Stimulated activated naive B cell treated with anti-CD40 and anti-IgM and Interleukin-4, amounts not matched to agents 10 μg/mL and 1 μg/mL and 100 μg/mL, for 72 hours (primary cell): Measurements from ENCODE around the gene BZW2.

Source experiments
- ATAC-seq, 2 donors: fragments of 150-1000 bp; cut with Tn5 transposase; replicated peaks; 2 replicates each; pipeline ENCODE4 v1.10.0; 2021; ENCODE audit warnings: moderate library complexity in 1 of 2
- DNase-seq: peaks from one replicate; pipeline ENCODE4 v3.0.0; 2021
- H3K27ac Mint-ChIP-seq: one replicate; pipeline ENCODE4 v1.8.0; 2022; ENCODE audit warnings: mild to moderate bottlenecking, mixed read lengths
- H3K27me3 Mint-ChIP-seq, 2 donors: one replicate each; pipeline ENCODE4 v1.8.0; 2022; ENCODE audit warnings: mixed read lengths in 2 of 2
- H3K36me3 Mint-ChIP-seq, 2 donors: one replicate each; pipeline ENCODE4 v1.8.0; 2022; ENCODE audit warnings: mixed read lengths in 2 of 2, mild to moderate bottlenecking in 1 of 2
- H3K4me1 Mint-ChIP-seq, 2 donors: one replicate each; pipeline ENCODE4 v1.8.0; 2022; ENCODE audit warnings: mixed read lengths in 2 of 2, mild to moderate bottlenecking in 1 of 2
- H3K4me3 Mint-ChIP-seq, 2 donors: one replicate each; pipeline ENCODE4 v1.8.0; 2022; ENCODE audit warnings: mild to moderate bottlenecking in 2 of 2, mixed read lengths in 2 of 2, moderate library complexity in 1 of 2
- H3K9me3 Mint-ChIP-seq, 2 donors: one replicate each; pipeline ENCODE4 v1.8.0; 2022; ENCODE audit warnings: mixed read lengths in 2 of 2, mild to moderate bottlenecking in 1 of 2

BZW2 gene

GRCh38 chr7:16697507-16698199 lies 51.7 kb downstream of the BZW2 start:
- Mint-ChIP-seq H3K27me3 (no peaks in the 10 kb centered on the region), H3K27ac (no peak overlapping the region), H3K36me3 (peaks cover 47 to 60% of the 10 kb centered on the region in 2 donors), H3K4me1 (no peaks in the 10 kb centered on the region), H3K9me3 (no peaks in the 10 kb centered on the region), H3K4me3 (no peak overlapping the region)
- no peak for ATAC-seq
- DNase-seq: no peak

GRCh38 chr7:16698200-16698905 lies 52.4 kb downstream of the BZW2 start:
- ATAC-seq (no peak), DNase-seq (no peak)
- no peaks in the 10 kb centered on the region for H3K4me1 Mint-ChIP-seq
- H3K27ac Mint-ChIP-seq: no peak overlapping the region
- no peak overlapping the region for H3K4me3 Mint-ChIP-seq
- no peaks in the 10 kb centered on the region for H3K9me3 Mint-ChIP-seq
- H3K36me3 Mint-ChIP-seq: peaks cover 44 to 57% of the 10 kb centered on the region in 2 donors
- no peaks in the 10 kb centered on the region for H3K27me3 Mint-ChIP-seq

DNA sequence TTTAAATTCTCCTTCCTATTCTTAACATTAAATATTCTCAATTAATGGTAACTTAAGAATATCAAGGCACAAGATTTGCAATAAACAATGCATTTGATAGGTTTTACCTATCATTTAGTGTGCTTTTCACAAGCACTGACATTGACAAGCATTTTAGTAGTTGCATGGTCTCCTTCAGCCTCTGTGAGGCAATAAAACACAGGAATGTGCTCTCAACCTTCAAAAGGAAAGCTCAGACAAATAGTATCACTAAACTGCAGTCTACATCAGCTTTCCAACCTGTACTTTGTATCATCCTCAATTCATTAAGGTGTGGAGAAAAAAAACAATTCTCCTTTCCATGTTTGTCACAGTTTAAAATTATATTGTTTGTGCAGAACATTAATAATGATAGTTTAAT lies 56.5 kb downstream of the BZW2 start:
- Mint-ChIP-seq H3K9me3 (no peaks in the 10 kb centered on the region), H3K27ac (no peak overlapping the region), H3K27me3 (no peaks in the 10 kb centered on the region), H3K4me3 (no peak overlapping the region), H3K36me3 (peaks cover 42 to 60% of the 10 kb centered on the region in 2 donors), H3K4me1 (no peaks in the 10 kb centered on the region)
- DNase-seq (no peak), ATAC-seq (no peak)

- Mint-ChIP-seq H3K36me3 (peaks cover 28 to 52% of the 10 kb centered on the region in 2 donors), H3K4me3 (no peak overlapping the region), H3K4me1 (peaks cover 0 to 6% of the 10 kb centered on the region in 2 donors), H3K27me3 (no peaks in the 10 kb centered on the region), H3K9me3 (no peaks in the 10 kb centered on the region), H3K27ac (no peak overlapping the region)
- ATAC-seq (no peak), DNase-seq (no peak)
Observed at GRCh38 chr7:16708511-16708910, 62.5 kb downstream of the BZW2 start.

DNA sequence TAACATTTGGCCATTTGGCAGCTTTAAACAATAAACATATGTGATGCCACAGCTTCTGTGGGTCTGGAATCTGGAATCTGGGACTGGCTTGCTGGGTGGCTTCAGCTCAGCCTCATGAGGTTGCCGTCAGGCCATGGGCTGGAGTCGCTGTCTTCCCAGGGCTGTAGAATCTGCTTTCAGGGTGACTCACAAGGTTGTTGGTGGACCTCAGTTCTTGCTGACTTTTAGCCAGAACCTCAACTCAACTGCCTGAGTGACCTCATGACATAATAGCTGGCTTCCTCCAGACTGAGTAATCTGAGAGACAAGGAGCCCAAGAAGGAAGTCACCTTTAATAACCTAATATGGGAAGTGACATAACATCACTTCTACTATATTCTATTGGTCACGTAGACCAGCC lies 63.0 kb downstream of the BZW2 start:
- Mint-ChIP-seq H3K27me3 (no peaks in the 10 kb centered on the region), H3K9me3 (no peaks in the 10 kb centered on the region), H3K36me3 (peaks cover 26 to 48% of the 10 kb centered on the region in 2 donors), H3K4me3 (no peak overlapping the region), H3K27ac (no peak overlapping the region), H3K4me1 (peaks cover 0 to 6% of the 10 kb centered on the region in 2 donors)
- peak; percentile 10 to 41 for ATAC-seq
- no peak for DNase-seq

- H3K36me3 Mint-ChIP-seq: peaks cover 22 to 40% of the 10 kb centered on the region in 2 donors
- H3K27ac Mint-ChIP-seq: no peak overlapping the region
- no peak overlapping the region for H3K4me3 Mint-ChIP-seq
- no peak for DNase-seq
- H3K27me3 Mint-ChIP-seq: no peaks in the 10 kb centered on the region
- H3K9me3 Mint-ChIP-seq: no peaks in the 10 kb centered on the region
- no peak for ATAC-seq
- H3K4me1 Mint-ChIP-seq: peaks cover 0 to 6% of the 10 kb centered on the region in 2 donors
Observed at GRCh38 chr7:16710651-16711050, 64.7 kb downstream of the BZW2 start.

DNA sequence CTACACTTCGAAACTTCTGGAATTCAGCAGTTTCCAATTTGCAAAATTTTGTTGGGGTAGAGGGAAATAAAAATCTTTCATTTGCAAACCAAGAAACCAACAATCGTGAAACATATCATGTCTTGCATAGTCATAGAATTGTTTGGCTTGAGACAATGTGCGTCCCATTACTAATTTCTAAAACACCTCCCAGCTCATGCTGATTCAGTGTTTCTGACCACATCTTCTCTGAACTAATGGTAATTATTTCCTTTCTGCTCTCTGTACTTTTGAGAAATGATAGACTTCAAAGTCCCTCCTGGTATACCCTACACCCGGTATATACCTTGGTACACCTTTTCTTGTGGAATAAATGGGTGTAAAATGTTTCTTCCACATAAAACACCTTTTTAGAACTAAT lies 65.7 kb downstream of the BZW2 start:
- peaks cover 0 to 6% of the 10 kb centered on the region in 2 donors for H3K4me1 Mint-ChIP-seq
- H3K36me3 Mint-ChIP-seq: peaks cover 13 to 37% of the 10 kb centered on the region in 2 donors
- DNase-seq (no peak), ATAC-seq (peak in 1 of 2 donors; percentile 46)
- H3K27me3 Mint-ChIP-seq: no peaks in the 10 kb centered on the region
- no peaks in the 10 kb centered on the region for H3K9me3 Mint-ChIP-seq
- H3K4me3 Mint-ChIP-seq: no peak overlapping the region
- H3K27ac Mint-ChIP-seq: no peak overlapping the region

- Mint-ChIP-seq H3K27ac (no peak overlapping the region), H3K36me3 (peaks cover 11 to 37% of the 10 kb centered on the region in 2 donors), H3K4me1 (peaks cover 0 to 6% of the 10 kb centered on the region in 2 donors), H3K9me3 (no peaks in the 10 kb centered on the region), H3K4me3 (no peak overlapping the region), H3K27me3 (no peaks in the 10 kb centered on the region)
- peak; percentile 33 to 78 for ATAC-seq
- no peak for DNase-seq
Observed at GRCh38 chr7:16712916-16713315, 66.9 kb downstream of the BZW2 start.

- peaks cover 0 to 4% of the 10 kb centered on the region in 2 donors for H3K4me1 Mint-ChIP-seq
- no peaks in the 10 kb centered on the region for H3K9me3 Mint-ChIP-seq
- no peak overlapping the region for H3K4me3 Mint-ChIP-seq
- no peaks in the 10 kb centered on the region for H3K27me3 Mint-ChIP-seq
- no peak for DNase-seq
- peaks cover 2 to 28% of the 10 kb centered on the region in 2 donors for H3K36me3 Mint-ChIP-seq
- no peak overlapping the region for H3K27ac Mint-ChIP-seq
- ATAC-seq: no peak
Observed at GRCh38 chr7:16715928-16716327, 69.9 kb downstream of the BZW2 start.

GRCh38 chr7:16718111-16718656 lies 72.2 kb downstream of the BZW2 start:
- H3K9me3 Mint-ChIP-seq: no peaks in the 10 kb centered on the region
- no peak overlapping the region for H3K4me3 Mint-ChIP-seq
- no peak for ATAC-seq
- H3K36me3 Mint-ChIP-seq: peaks cover 2 to 23% of the 10 kb centered on the region in 2 donors
- no peaks in the 10 kb centered on the region for H3K4me1 Mint-ChIP-seq
- no peak for DNase-seq
- H3K27me3 Mint-ChIP-seq: no peaks in the 10 kb centered on the region
- no peak overlapping the region for H3K27ac Mint-ChIP-seq

DNA sequence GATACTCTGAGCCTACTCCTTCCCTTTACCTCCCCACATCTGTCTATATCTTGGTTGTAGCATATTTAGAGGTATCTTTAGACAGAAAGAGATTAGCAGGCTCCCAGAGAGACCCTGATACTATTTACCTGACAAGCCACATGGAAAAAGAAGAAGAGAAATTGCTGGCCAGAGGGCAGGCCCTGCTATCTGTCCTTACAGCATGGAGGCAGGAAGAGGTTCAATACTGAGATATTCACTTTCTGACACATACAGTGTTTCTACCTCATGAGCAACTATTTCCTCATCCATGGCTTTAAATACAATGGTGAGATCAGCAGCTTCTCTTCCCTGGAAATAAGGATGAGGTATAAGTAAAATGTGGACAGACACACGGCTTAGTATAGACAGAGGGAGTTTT lies 73.7 kb downstream of the BZW2 start:
- no peak for ATAC-seq
- peaks cover 2 to 23% of the 10 kb centered on the region in 2 donors for H3K36me3 Mint-ChIP-seq
- no peak for DNase-seq
- H3K9me3 Mint-ChIP-seq: no peaks in the 10 kb centered on the region
- no peaks in the 10 kb centered on the region for H3K27me3 Mint-ChIP-seq
- H3K4me3 Mint-ChIP-seq: no peak overlapping the region
- H3K4me1 Mint-ChIP-seq: no peaks in the 10 kb centered on the region
- H3K27ac Mint-ChIP-seq: no peak overlapping the region

DNA sequence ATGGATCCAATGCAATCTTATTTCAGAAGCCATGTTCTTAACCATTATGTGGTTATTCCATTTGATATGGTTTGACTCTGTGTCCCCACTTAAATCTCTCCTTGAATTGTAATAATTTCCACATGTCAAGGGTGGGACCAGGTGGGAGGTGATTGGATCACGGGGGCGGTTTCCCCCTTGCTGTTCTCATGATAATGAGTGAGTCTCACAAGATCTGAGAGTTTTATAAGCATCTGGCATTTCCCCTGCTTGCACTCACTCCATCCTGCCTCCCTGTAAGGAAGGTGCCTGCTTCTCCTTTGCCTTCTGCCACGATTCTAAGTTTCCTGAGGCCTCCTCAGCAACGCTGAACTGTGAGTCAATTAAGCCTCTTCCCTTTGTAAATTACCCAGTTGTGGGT lies 75.6 kb downstream of the BZW2 start:
- Mint-ChIP-seq H3K36me3 (peaks cover 3 to 15% of the 10 kb centered on the region in 2 donors), H3K4me1 (no peaks in the 10 kb centered on the region), H3K4me3 (no peak overlapping the region), H3K9me3 (no peaks in the 10 kb centered on the region), H3K27ac (no peak overlapping the region), H3K27me3 (no peaks in the 10 kb centered on the region)
- DNase-seq (no peak), ATAC-seq (no peak)

DNA sequence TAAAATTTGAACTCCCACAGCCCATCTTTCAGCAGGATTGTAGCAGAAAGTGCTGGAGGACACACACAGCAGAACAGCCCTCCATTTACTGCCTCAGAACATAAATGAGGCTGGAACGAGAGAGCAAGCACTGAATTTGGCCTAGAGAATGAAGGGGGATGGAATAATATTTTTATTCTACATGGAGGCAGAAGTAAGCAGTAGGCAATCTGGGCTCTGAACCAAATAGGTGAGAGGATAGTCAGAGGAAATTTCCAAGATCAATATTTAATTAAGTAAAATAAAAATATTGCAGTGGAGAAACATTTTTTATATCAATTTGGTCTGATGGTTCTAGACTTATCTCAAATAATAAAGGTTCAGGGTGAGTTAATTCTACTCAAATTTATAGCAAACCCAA lies 78.4 kb downstream of the BZW2 start:
- H3K36me3 Mint-ChIP-seq: peaks cover 3 to 18% of the 10 kb centered on the region in 2 donors
- no peak overlapping the region for H3K27ac Mint-ChIP-seq
- DNase-seq: no peak
- no peak overlapping the region for H3K4me3 Mint-ChIP-seq
- no peaks in the 10 kb centered on the region for H3K4me1 Mint-ChIP-seq
- ATAC-seq: no peak
- H3K27me3 Mint-ChIP-seq: no peaks in the 10 kb centered on the region
- no peaks in the 10 kb centered on the region for H3K9me3 Mint-ChIP-seq

DNA sequence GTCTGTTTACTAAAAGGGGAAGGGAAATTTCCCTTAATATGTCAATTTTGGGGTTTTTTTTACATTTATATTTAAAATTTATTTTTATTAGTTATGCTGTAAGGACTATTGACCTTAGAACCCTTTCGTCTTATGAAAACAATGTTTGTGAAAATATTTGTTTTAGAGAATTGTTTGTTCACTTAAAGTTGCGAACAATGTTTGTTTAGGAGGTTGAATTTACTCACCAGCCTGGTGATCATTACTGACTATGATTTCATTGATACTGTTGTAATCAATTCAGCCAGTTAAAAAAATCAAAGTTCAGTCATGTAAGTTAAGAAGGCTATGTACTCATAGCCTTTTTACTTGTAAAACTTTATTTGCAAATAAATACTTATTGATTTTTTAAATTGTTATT lies 80.2 kb downstream of the BZW2 start:
- no peak for ATAC-seq
- H3K4me3 Mint-ChIP-seq: no peak overlapping the region
- H3K36me3 Mint-ChIP-seq: peaks cover 3 to 15% of the 10 kb centered on the region in 2 donors
- peaks cover 0 to 2% of the 10 kb centered on the region in 2 donors for H3K4me1 Mint-ChIP-seq
- H3K27ac Mint-ChIP-seq: no peak overlapping the region
- H3K27me3 Mint-ChIP-seq: no peaks in the 10 kb centered on the region
- no peaks in the 10 kb centered on the region for H3K9me3 Mint-ChIP-seq
- no peak for DNase-seq

DNA sequence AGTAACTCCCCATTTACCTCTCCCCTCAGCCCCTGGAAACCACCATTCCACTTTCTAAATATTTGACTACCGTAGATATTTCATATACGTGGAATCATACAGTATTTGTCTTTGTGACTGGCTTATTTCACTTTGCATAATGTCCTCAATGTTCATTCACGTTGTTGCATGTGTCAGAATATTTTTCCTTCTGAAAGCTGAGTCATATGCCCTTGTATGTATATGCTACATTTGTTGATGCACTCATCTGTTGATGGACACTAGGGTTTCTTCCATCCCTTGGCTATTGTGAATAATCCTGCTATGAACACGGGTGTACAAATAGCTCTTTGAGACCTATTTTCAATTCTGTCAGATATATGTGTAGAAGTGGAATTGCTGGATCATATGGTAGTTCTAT lies 81.8 kb downstream of the BZW2 start:
- Mint-ChIP-seq H3K27me3 (no peaks in the 10 kb centered on the region), H3K9me3 (no peaks in the 10 kb centered on the region), H3K4me3 (no peak overlapping the region), H3K4me1 (peaks cover 0 to 4% of the 10 kb centered on the region in 2 donors), H3K36me3 (peaks cover 3 to 10% of the 10 kb centered on the region in 2 donors), H3K27ac (no peak overlapping the region)
- ATAC-seq (no peak), DNase-seq (no peak)
